ENCODE measurements around the gene TTBK2. TPM values are rescaled to one million over a fixed set of nuclear protein-coding genes. Genes with fewer than 3 reads are reported as not detected.
"Not testable (repeated sequence)": the region's sequence is repeated elsewhere in the genome, so short reads cannot be mapped to it uniquely, and the experiment has no call there.

Gene TTBK2
- total and polyA plus RNA-seq, 10 of the 15 experiments (the other 5 are each of a cell fraction or from before 2014, with no cell fraction given): 0.66 to 9.1 (median 3.7) TPM

- no TSS peak for BruUV-seq (replicated peaks)
- intact Hi-C loops (cut with micrococcal nuclease; ENCODE audit: unreplicated experiment): no loop called here
- no peak overlapping the region for H3K4me3 ChIP-seq
Observed at GRCh38 chr15:42890161-42890913, 30.2 kb downstream of the TTBK2 start.

GRCh38 chr15:42887384-42887783, 33.2 kb downstream of the TTBK2 start:
- H4K20me1 ChIP-seq (ENCODE audit: control insufficient read depth, insufficient read depth); RAD21 ChIA-PET (ENCODE audit: unreplicated experiment); H3K4me3 ChIP-seq; H3K79me2 ChIP-seq (ENCODE audit: control insufficient read depth, insufficient read depth, low read length); DNase-seq (ENCODE audit: low read depth, low spot score); POLR2A ChIA-PET; H3K9me3 ChIP-seq (replicated peaks; ENCODE audit: control insufficient read depth, insufficient read depth, low read length); H3K36me3 ChIP-seq (ENCODE audit: control insufficient read depth in 2 of 2, insufficient read depth in 2 of 2, low read length in 1 of 2); H3K9ac ChIP-seq (ENCODE audit: control insufficient read depth, insufficient read depth, low read length); intact Hi-C loops (cut with micrococcal nuclease; ENCODE audit: unreplicated experiment); H3K27me3 ChIP-seq (replicated peaks in 1 of 2; ENCODE audit: control insufficient read depth in 2 of 2, insufficient read depth in 2 of 2, low read length in 1 of 2); H3K4me2 ChIP-seq (ENCODE audit: control insufficient read depth, insufficient read depth); in situ Hi-C loops (cut with MboI); ATAC-seq; H3K4me1 ChIP-seq (ENCODE audit: control insufficient read depth, insufficient read depth, low read length); H3K27ac ChIP-seq (ENCODE audit: control insufficient read depth, insufficient read depth); BruUV-seq (replicated peaks); CTCF ChIA-PET; FAIRE-seq; SMC1A ChIA-PET (ENCODE audit: uncharacterized antibody, unreplicated experiment); H2AFZ ChIP-seq (ENCODE audit: control insufficient read depth, low read depth, low read length): not testable (repeated sequence)
- 95% methylated on average over 3 of the region's 3 CpGs for WGBS (ENCODE audit: insufficient coverage, insufficient replicate concordance, low lambda C conversion rate, missing lambda C conversion rate)

More at GRCh38 chr15:42890161-42890913, 30.2 kb downstream of the TTBK2 start:
- Histone ChIP-seq H3K27ac (ENCODE audit: control insufficient read depth, insufficient read depth) (no peak overlapping the region), H4K20me1 (ENCODE audit: control insufficient read depth, insufficient read depth) (no peaks in the 10 kb centered on the region), H3K4me2 (ENCODE audit: control insufficient read depth, insufficient read depth) (no peak overlapping the region), H3K79me2 (ENCODE audit: control insufficient read depth, insufficient read depth, low read length) (no peaks in the 10 kb centered on the region), H3K9me3 (replicated peaks; ENCODE audit: control insufficient read depth, insufficient read depth, low read length) (peaks cover 3% of the 10 kb centered on the region; the same call in 2 of the 3 replicates), H3K4me1 (ENCODE audit: control insufficient read depth, insufficient read depth, low read length) (no peaks in the 10 kb centered on the region), H3K36me3 (ENCODE audit: control insufficient read depth in 2 of 2, insufficient read depth in 2 of 2, low read length in 1 of 2) (no peaks in the 10 kb centered on the region), H3K9ac (ENCODE audit: control insufficient read depth, insufficient read depth, low read length) (no peak overlapping the region), H3K27me3 (replicated peaks in 1 of 2; ENCODE audit: control insufficient read depth in 2 of 2, insufficient read depth in 2 of 2, low read length in 1 of 2) (no peaks in the 10 kb centered on the region), H2AFZ (ENCODE audit: control insufficient read depth, low read depth, low read length) (no peak overlapping the region)
- no peak for ATAC-seq
- in situ Hi-C loops (cut with MboI): no loop called here
- ChIA-PET RAD21 (ENCODE audit: unreplicated experiment) (interaction anchor here (1.1 kb wide), 1 partner anchor 11 kb away, joined by 3 read pairs; no protein-coding TSS in a partner anchor), POLR2A (no interaction called here), SMC1A (ENCODE audit: uncharacterized antibody, unreplicated experiment) (interaction anchor here (1.0 kb wide), 1 partner anchor 186 kb away, joined by 4 read pairs; no protein-coding TSS in a partner anchor), CTCF (interaction anchor here (1.4 kb wide), 1 partner anchor 36 kb away, joined by 3 read pairs; no protein-coding TSS in a partner anchor)
- FAIRE-seq: no peak
- WGBS (ENCODE audit: insufficient coverage, insufficient replicate concordance, low lambda C conversion rate, missing lambda C conversion rate): 95% methylated on average over 2 of the region's 2 CpGs
- no peak for DNase-seq (ENCODE audit: low read depth, low spot score)
- no peak for TF ChIP-seq SREBF2 (IDR thresholded peaks at IDR 0.05; ENCODE audit: low read length)
- no peak for TF ChIP-seq MEF2B (IDR thresholded peaks at IDR 0.05; ENCODE audit: partially characterized antibody, poor library complexity, severe bottlenecking)
- no peak for TF ChIP-seq EED (IDR thresholded peaks at IDR 0.05; ENCODE audit: low read depth)
- no peak for TF ChIP-seq NR2C2 (IDR thresholded peaks at IDR 0.05; ENCODE audit: borderline replicate concordance, control insufficient read depth, insufficient read length, low read depth)
- TF ChIP-seq DPF2 (IDR thresholded peaks at IDR 0.05): no peak
- no peak for TF ChIP-seq CREM (IDR thresholded peaks at IDR 0.05; ENCODE audit: low read depth)
- no peak for TF ChIP-seq SMC3 (IDR thresholded peaks at IDR 0.05; ENCODE audit: borderline replicate concordance, low read length)
- TF ChIP-seq IRF3 (IDR thresholded peaks at IDR 0.05): no peak
